PFSK-1 (cell line): Measurements from ENCODE around the gene CTNNAL1.

ENCODE experiments used
- FOXP2 ChIP-seq: optimal IDR thresholded peaks from 2 replicates; pipeline ENCODE3; 2011; ENCODE audit warnings: borderline replicate concordance, control low read depth, inconsistent platforms; ENCODE audit not compliant: insufficient read depth; ENCODE audit errors: extremely low read length, extremely low read depth
- POLR2AphosphoS5 ChIP-seq: IDR thresholded peaks from 2 replicates; pipeline ENCODE4 v1.6.1; 2012; ENCODE audit warnings: low read depth, mild to moderate bottlenecking, control low read depth, low read length, moderate library complexity
- SIN3A ChIP-seq: IDR thresholded peaks from 2 replicates; pipeline ENCODE4 v1.6.1; 2012; ENCODE audit warnings: mild to moderate bottlenecking, low read length, moderate library complexity, borderline replicate concordance; ENCODE audit not compliant: insufficient read depth
- TAF1 ChIP-seq: IDR thresholded peaks from 2 replicates; pipeline ENCODE4 v1.6.1; 2012; ENCODE audit warnings: low read length, control low read depth, borderline replicate concordance; ENCODE audit not compliant: insufficient read depth
- TF ChIP-seq, protein P1 (sequence below), 2 experiments: IDR thresholded peaks; 2 replicates each; pipeline versions ENCODE4 v1.6.1 to v1.8.0; 2011 to 2012; ENCODE audit warnings: low read depth in 2 of 2, low read length in 2 of 2, control low read depth in 1 of 2, inconsistent platforms in 1 of 2, mild to moderate bottlenecking in 1 of 2, moderate library complexity in 1 of 2; ENCODE audit not compliant: insufficient read depth in 1 of 2

CTNNAL1 gene

GRCh38 chr9:109033941-109034700 lies 20.8 kb upstream of the CTNNAL1 start:
- TF ChIP-seq POLR2AphosphoS5: no peak
- TF ChIP-seq SIN3A: no peak
- TF ChIP-seq FOXP2: no peak
- TF ChIP-seq TAF1: no peak
- TF ChIP-seq, protein P1, sequence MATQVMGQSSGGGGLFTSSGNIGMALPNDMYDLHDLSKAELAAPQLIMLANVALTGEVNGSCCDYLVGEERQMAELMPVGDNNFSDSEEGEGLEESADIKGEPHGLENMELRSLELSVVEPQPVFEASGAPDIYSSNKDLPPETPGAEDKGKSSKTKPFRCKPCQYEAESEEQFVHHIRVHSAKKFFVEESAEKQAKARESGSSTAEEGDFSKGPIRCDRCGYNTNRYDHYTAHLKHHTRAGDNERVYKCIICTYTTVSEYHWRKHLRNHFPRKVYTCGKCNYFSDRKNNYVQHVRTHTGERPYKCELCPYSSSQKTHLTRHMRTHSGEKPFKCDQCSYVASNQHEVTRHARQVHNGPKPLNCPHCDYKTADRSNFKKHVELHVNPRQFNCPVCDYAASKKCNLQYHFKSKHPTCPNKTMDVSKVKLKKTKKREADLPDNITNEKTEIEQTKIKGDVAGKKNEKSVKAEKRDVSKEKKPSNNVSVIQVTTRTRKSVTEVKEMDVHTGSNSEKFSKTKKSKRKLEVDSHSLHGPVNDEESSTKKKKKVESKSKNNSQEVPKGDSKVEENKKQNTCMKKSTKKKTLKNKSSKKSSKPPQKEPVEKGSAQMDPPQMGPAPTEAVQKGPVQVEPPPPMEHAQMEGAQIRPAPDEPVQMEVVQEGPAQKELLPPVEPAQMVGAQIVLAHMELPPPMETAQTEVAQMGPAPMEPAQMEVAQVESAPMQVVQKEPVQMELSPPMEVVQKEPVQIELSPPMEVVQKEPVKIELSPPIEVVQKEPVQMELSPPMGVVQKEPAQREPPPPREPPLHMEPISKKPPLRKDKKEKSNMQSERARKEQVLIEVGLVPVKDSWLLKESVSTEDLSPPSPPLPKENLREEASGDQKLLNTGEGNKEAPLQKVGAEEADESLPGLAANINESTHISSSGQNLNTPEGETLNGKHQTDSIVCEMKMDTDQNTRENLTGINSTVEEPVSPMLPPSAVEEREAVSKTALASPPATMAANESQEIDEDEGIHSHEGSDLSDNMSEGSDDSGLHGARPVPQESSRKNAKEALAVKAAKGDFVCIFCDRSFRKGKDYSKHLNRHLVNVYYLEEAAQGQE (IDR thresholded peaks at IDR 0.05; ENCODE audit: insufficient read depth in 1 of 2, low read depth in 2 of 2, low read length in 2 of 2): no peak

- no peak for TF ChIP-seq SIN3A
- TF ChIP-seq TAF1: no peak
- no peak for TF ChIP-seq POLR2AphosphoS5
- no peak for TF ChIP-seq FOXP2
Measured at GRCh38 chr9:109031241-109031640, 17.9 kb upstream of the CTNNAL1 start.

- no peak for TF ChIP-seq POLR2AphosphoS5
Measured at GRCh38 chr9:109030426-109030825, 17.1 kb upstream of the CTNNAL1 start.

DNA sequence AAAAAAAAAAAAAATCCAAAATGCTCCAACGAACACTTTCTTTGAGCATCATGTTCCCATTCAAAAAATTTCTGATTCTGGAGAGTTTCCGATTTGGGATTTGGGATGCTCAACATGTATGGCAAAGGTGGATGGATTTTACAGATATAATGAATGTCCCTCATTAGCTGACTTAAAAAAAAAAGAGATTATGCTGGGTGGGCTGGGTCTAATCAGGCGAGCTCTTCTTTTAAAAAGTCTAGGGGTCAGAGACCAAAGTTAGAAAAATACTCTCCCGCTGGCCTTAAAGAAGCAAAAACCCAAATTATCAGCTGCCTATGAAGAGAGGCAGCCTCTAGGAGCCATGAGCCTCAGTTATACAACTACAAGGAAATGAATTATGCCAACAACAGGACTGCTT lies 15.2 kb upstream of the CTNNAL1 start:
- TF ChIP-seq TAF1 (no peak), POLR2AphosphoS5 (no peak), SIN3A (no peak)

GRCh38 chr9:109027176-109027575 lies 13.9 kb upstream of the CTNNAL1 start:
- TF ChIP-seq TAF1 (no peak), POLR2AphosphoS5 (no peak), FOXP2 (no peak), SIN3A (no peak)
- TF ChIP-seq, protein P1 (IDR thresholded peaks at IDR 0.05; ENCODE audit: insufficient read depth in 1 of 2, low read depth in 2 of 2, low read length in 2 of 2): no peak

DNA sequence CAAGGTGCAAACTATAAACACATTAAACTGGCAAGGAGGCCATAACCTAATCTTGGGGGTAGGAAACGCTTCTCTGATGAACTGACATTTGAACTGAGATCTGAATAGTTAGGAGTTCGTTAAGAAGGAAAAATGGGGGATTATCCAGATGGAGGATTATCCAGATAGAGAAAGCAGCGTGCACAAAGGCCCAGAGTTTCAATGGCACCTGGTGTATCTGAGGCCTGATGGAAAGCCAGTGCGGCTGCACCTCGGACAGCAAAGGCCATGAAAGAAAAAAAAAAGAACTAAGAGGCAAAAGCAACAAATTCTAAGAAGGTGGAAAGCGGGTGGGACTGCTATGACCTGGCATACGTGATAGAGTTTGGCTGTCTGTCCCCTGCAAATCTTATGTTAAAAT lies 13.0 kb upstream of the CTNNAL1 start:
- TF ChIP-seq FOXP2 (no peak), TAF1 (no peak), POLR2AphosphoS5 (no peak), SIN3A (no peak)
- TF ChIP-seq, protein P1 (IDR thresholded peaks at IDR 0.05; ENCODE audit: insufficient read depth in 1 of 2, low read depth in 2 of 2, low read length in 2 of 2): no peak

DNA sequence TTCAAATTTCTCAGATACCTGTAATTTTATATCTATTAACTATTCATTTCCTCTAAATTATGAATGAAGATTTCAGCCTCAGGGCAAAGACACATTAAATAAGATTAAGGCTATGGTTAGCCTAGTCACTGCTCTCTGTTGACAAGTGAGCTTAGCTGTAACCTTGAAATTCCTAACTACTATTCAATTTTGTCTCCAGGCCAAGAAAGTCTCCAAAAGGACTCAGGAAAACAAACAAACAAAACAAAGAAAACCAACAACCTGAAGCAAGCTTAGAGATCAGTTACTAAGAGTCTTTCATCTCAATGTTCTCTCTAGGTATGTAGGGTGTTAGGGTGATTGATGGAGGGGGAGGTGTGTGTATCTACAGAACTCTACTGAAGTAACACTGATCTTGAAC lies 9.6 kb upstream of the CTNNAL1 start:
- TF ChIP-seq TAF1 (no peak), POLR2AphosphoS5 (no peak), FOXP2 (no peak), SIN3A (no peak)
- TF ChIP-seq, protein P1 (IDR thresholded peaks at IDR 0.05; ENCODE audit: insufficient read depth in 1 of 2, low read depth in 2 of 2, low read length in 2 of 2): no peak
